ENCODE results near the gene TNK1. TPM values are rescaled to one million over a fixed set of nuclear protein-coding genes. Genes with fewer than 3 reads are reported as not detected.
A peak's percentile ranks its signal among the peaks of the same experiment; 100 is the strongest.

TNK1 gene
- total and polyA plus RNA-seq, 2 of the 8 experiments (the other 6 are each of a cell fraction or from before 2014, with no cell fraction given): 7.6 to 9.5 TPM

- no peak for FAIRE-seq
- no peak overlapping the region for H2BK15ac ChIP-seq (ENCODE audit: low read length)
- H3K36me3 ChIP-seq (ENCODE audit: control insufficient read depth in 2 of 4, insufficient read depth in 4 of 4, low read length in 3 of 4): peaks cover 0 to 24% (median 10%) of the 10 kb centered on the region in 4 experiments; a peak in 5 of 8 replicates
- H2BK120ac ChIP-seq (replicated peaks; ENCODE audit: low read depth, low read length): no peak overlapping the region
- POLR2A ChIA-PET (ENCODE audit: partially characterized antibody): interaction anchor here (0.9 to 4.9 kb wide), 9 partner anchors 9 to 159 kb away, joined by 3 to 29 read pairs (median 4); partner anchors contain the start of genes TMEM256 and TNK1
- H3K79me2 ChIP-seq (ENCODE audit: control insufficient read depth in 1 of 2, insufficient read depth in 2 of 2, low read length in 2 of 2): no peaks in the 10 kb centered on the region
- H3K27me3 ChIP-seq (replicated peaks in 1 of 4; ENCODE audit: control insufficient read depth in 3 of 4, extremely low read depth in 1 of 4, insufficient read depth in 3 of 4, low read length in 3 of 4): no peaks in the 10 kb centered on the region
- no peaks in the 10 kb centered on the region; the same call in 1 of the 2 replicates for H3K79me1 ChIP-seq (ENCODE audit: low read depth, low read length)
- H3K56ac ChIP-seq (replicated peaks; ENCODE audit: insufficient read length, low read depth, low read length): peak overlapping the region; percentile 40
- no peak overlapping the region for H4K91ac ChIP-seq (replicated peaks; ENCODE audit: insufficient read length, low read length)
- H3K4me1 ChIP-seq (replicated peaks in 1 of 4; ENCODE audit: control insufficient read depth in 3 of 4, insufficient read depth in 4 of 4, low read length in 3 of 4): peaks cover 0 to 9% (median 3%) of the 10 kb centered on the region in 4 experiments; a peak in 6 of 7 replicates
- peak overlapping the region in 2 of 4 experiments; percentile 5 to 26; a peak in 1 of 7 replicates for H3K9ac ChIP-seq (replicated peaks in 1 of 4; ENCODE audit: extremely low read depth in 1 of 4, low read depth in 3 of 4, low read length in 3 of 4)
- WGBS, 2 experiments (ENCODE audit: extremely low coverage in 1 of 2, insufficient coverage in 1 of 2, insufficient read length in 1 of 2, insufficient replicate concordance in 2 of 2, low coverage in 1 of 2, low lambda C conversion rate in 2 of 2, missing lambda C conversion rate in 1 of 2): 3% methylated on average over 32 of the region's 48 CpGs; no CpG with 5 or more reads in 1 of the 2 experiments
- H3K27ac ChIP-seq (ENCODE audit: low read depth, low read length): no peak overlapping the region
- peak in 1 of 2 experiments; percentile 78 for DNase-seq (ENCODE audit: low read depth in 1 of 2, low spot score in 2 of 2)
- H3K18ac ChIP-seq (ENCODE audit: extremely low read depth, low read length): peak overlapping the region; percentile 90
- H3K4ac ChIP-seq (replicated peaks; ENCODE audit: insufficient read length, low read depth, low read length): no peak overlapping the region
- peaks cover under 1 to 8% of the 10 kb centered on the region in 2 experiments for H4K20me1 ChIP-seq (replicated peaks in 1 of 2; ENCODE audit: control insufficient read depth in 1 of 2, insufficient read depth in 2 of 2, low read length in 2 of 2)
- H4K8ac ChIP-seq (ENCODE audit: extremely low read depth, insufficient read depth, low read length): no peak overlapping the region; the same call in 1 of the 2 replicates
- peak overlapping the region; percentile 75; the same call in 1 of the 2 replicates for H2BK5ac ChIP-seq (ENCODE audit: low read depth, low read length)
- H2AFZ ChIP-seq (ENCODE audit: low read length): no peak overlapping the region; the same call in 1 of the 2 replicates
- H3K23ac ChIP-seq (ENCODE audit: insufficient read length): no peak overlapping the region
- no peak overlapping the region for H2AK5ac ChIP-seq (ENCODE audit: low read depth, low read length)
- H3K23me2 ChIP-seq (ENCODE audit: low read depth, low read length): peaks cover 14% of the 10 kb centered on the region; the same call in 1 of the 2 replicates
- peak overlapping the region; percentile 69 to 83 (median 72) for H3K4me3 ChIP-seq (ENCODE audit: extremely low read depth in 1 of 4, insufficient read depth in 2 of 4, low read depth in 3 of 4, low read length in 4 of 4)
- peak overlapping the region; percentile 67 for H4K5ac ChIP-seq (ENCODE audit: insufficient read length, low read depth, low read length)
- H3K14ac ChIP-seq (ENCODE audit: insufficient read length): no peak overlapping the region
- no peak overlapping the region for H2BK12ac ChIP-seq (ENCODE audit: low read depth, low read length)
- CTCF ChIA-PET (ENCODE audit: partially characterized antibody): interaction anchor here (0.6 to 2.6 kb wide), 12 partner anchors 10 to 196 kb away, joined by 3 to 9 read pairs (median 4); partner anchors contain the start of genes KCTD11, SOX15 and SPEM1
- H3K9me3 ChIP-seq (ENCODE audit: insufficient read depth in 2 of 2, low read depth in 1 of 2, low read length in 1 of 2): no peaks in the 10 kb centered on the region
- peak overlapping the region; percentile 91 to 95 for H3K4me2 ChIP-seq (ENCODE audit: insufficient read depth in 1 of 2, low read depth in 2 of 2, low read length in 2 of 2)
- H2BK20ac ChIP-seq (ENCODE audit: low read length): no peak overlapping the region
- TF ChIP-seq ASH2L (IDR thresholded peaks at IDR 0.05; ENCODE audit: low read length) (no peak), BACH1 (IDR thresholded peaks at IDR 0.05; ENCODE audit: low read length) (no peak), ATF3 (IDR thresholded peaks at IDR 0.05; ENCODE audit: insufficient read depth, low read depth, low read length) (no peak), E2F6 (IDR thresholded peaks at IDR 0.05) (peak; percentile 15; the same call in 1 of the 2 replicates), SUZ12 (IDR thresholded peaks at IDR 0.05; ENCODE audit: low read length) (no peak), ZNF274 (IDR thresholded peaks at IDR 0.05; ENCODE audit: borderline replicate concordance, extremely low read depth, low read length) (no peak), POLR2A (IDR thresholded peaks at IDR 0.05; ENCODE audit: control extremely low read depth in 1 of 2, low read depth in 2 of 2, low read length in 2 of 2) (0 out of 3 replicates have a peak, but pooled peaks of 1 of the 2 experiments have one; percentile 0), CREB1 (IDR thresholded peaks at IDR 0.05) (no peak), SAP30 (IDR thresholded peaks at IDR 0.05; ENCODE audit: insufficient read depth, insufficient replicate concordance, low read length) (peak; percentile 69)
Measured at GRCh38 chr17:7393613-7394451, 12.9 kb downstream of the TNK1 start.
